ENCODE data around the gene RBM47.

The RBM47 gene

DNA sequence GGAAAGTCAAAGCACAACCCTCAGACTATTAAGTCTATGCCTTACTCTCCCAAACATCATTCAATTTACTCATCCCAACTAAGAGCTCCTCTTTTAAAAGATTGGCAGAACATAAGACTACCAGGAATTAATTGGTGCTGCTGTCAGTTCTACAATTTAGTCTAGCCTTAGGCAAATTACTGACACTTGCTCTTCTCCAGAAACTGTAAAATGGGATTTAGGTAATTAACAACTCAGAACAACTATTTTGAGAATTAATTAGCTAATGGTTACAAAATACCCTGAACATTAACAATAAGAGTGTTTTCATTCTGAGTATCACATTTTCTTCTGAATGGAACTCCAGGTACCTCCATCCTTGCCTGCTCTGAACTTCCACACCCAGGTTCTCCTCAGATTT lies 36.2 kb upstream of the RBM47 start:
- no peak for TF ChIP-seq CTCF (IDR thresholded peaks at IDR 0.05; ENCODE audit: control insufficient read depth, extremely low read depth, insufficient read depth)
- DNase-seq (ENCODE audit: low read depth), result no peak
- no peak overlapping the region for H3K4me3 ChIP-seq (ENCODE audit: low read depth, low read length)

- no peak for DNase-seq (ENCODE audit: low read depth)
- TF ChIP-seq CTCF (IDR thresholded peaks at IDR 0.05; ENCODE audit: control insufficient read depth, extremely low read depth, insufficient read depth), result no peak
- no peak overlapping the region for H3K4me3 ChIP-seq (ENCODE audit: low read depth, low read length)
Observed at GRCh38 chr4:40662962-40663604, 33.4 kb upstream of the RBM47 start.

GRCh38 chr4:40661803-40662202 lies 32.1 kb upstream of the RBM47 start:
- no peak for DNase-seq (ENCODE audit: low read depth)
- no peak for TF ChIP-seq CTCF (IDR thresholded peaks at IDR 0.05; ENCODE audit: control insufficient read depth, extremely low read depth, insufficient read depth)
- H3K4me3 ChIP-seq (ENCODE audit: low read depth, low read length), result no peak overlapping the region

GRCh38 chr4:40656201-40656863 lies 26.7 kb upstream of the RBM47 start:
- TF ChIP-seq CTCF (IDR thresholded peaks at IDR 0.05; ENCODE audit: control insufficient read depth, extremely low read depth, insufficient read depth), result no peak
- no peak for DNase-seq (ENCODE audit: low read depth)
- H3K4me3 ChIP-seq (ENCODE audit: low read depth, low read length), result no peak overlapping the region

- no peak for DNase-seq (ENCODE audit: low read depth)
- no peak overlapping the region for H3K4me3 ChIP-seq (ENCODE audit: low read depth, low read length)
- TF ChIP-seq CTCF (IDR thresholded peaks at IDR 0.05; ENCODE audit: control insufficient read depth, extremely low read depth, insufficient read depth), result no peak
Observed at GRCh38 chr4:40651280-40651679, 21.6 kb upstream of the RBM47 start.

- DNase-seq (ENCODE audit: low read depth), result no peak
- H3K4me3 ChIP-seq (ENCODE audit: low read depth, low read length), result no peak overlapping the region
- TF ChIP-seq CTCF (IDR thresholded peaks at IDR 0.05; ENCODE audit: control insufficient read depth, extremely low read depth, insufficient read depth), result no peak
Observed at GRCh38 chr4:40649321-40649720, 19.7 kb upstream of the RBM47 start.

All from LNCaP clone FGC (cell line).